Measurements from ENCODE around the gene IGFBP2. TPM values are rescaled to one million over a fixed set of nuclear protein-coding genes. Genes with fewer than 3 reads are reported as not detected.

IGFBP2 gene
- total and polyA plus RNA-seq, 2 of the 13 experiments (the other 11 are each of a cell fraction or from before 2014, with no cell fraction given) = 2.0 to 5.8 TPM

GRCh38 chr2:216650626-216651257 is 17.5 kb downstream of the IGFBP2 start (continued):
- TF ChIP-seq MIER2 (CRISPR knock-in tag; IDR thresholded peaks at IDR 0.05) = no peak
- 0 out of 2 replicates have a peak, but pooled peaks have one; percentile 32 for TF ChIP-seq HDAC1 (CRISPR knock-in tag; IDR thresholded peaks at IDR 0.05)
- TF ChIP-seq SPEN (CRISPR knock-in tag; IDR thresholded peaks at IDR 0.05; ENCODE audit: low read depth) = no peak
- no peak for TF ChIP-seq TEF (CRISPR knock-in tag; IDR thresholded peaks at IDR 0.05)
- no peak for TF ChIP-seq TGIF2 (CRISPR knock-in tag; IDR thresholded peaks at IDR 0.05)
- TF ChIP-seq POLR2A (IDR thresholded peaks at IDR 0.05; ENCODE audit: insufficient read depth in 1 of 2, low read depth in 2 of 2, low read length in 2 of 2) = no peak
- no peak for TF ChIP-seq ZNF101 (CRISPR knock-in tag; IDR thresholded peaks at IDR 0.05; ENCODE audit: borderline replicate concordance, low read depth)
- no peak for TF ChIP-seq ZNF768 (CRISPR knock-in tag; IDR thresholded peaks at IDR 0.05)
- TF ChIP-seq IKZF1 (IDR thresholded peaks at IDR 0.05) = no peak
- no peak for TF ChIP-seq NCOA2 (CRISPR knock-in tag; IDR thresholded peaks at IDR 0.05)
- peak; percentile 80 for TF ChIP-seq HNF1A (IDR thresholded peaks at IDR 0.05; ENCODE audit: low read depth)
- peak; percentile 66; the same call in 1 of the 2 replicates for TF ChIP-seq HNF1A (CRISPR knock-in tag; IDR thresholded peaks at IDR 0.05; ENCODE audit: borderline replicate concordance)
- 0 out of 2 replicates have a peak, but pooled peaks have one; percentile 4 for TF ChIP-seq MAX (IDR thresholded peaks at IDR 0.05)
- no peak for TF ChIP-seq REXO4 (CRISPR knock-in tag; IDR thresholded peaks at IDR 0.05; ENCODE audit: borderline replicate concordance)
- no peak for TF ChIP-seq POGZ (CRISPR knock-in tag; IDR thresholded peaks at IDR 0.05)
- no peak for TF ChIP-seq BRCA1 (CRISPR knock-in tag; IDR thresholded peaks at IDR 0.05)
- TF ChIP-seq POLR2AphosphoS5 (IDR thresholded peaks at IDR 0.05; ENCODE audit: low read depth, low read length) = no peak
- no peak for TF ChIP-seq ZNF275 (CRISPR knock-in tag; IDR thresholded peaks at IDR 0.05; ENCODE audit: borderline replicate concordance)
- TF ChIP-seq ZNF740 (CRISPR knock-in tag; IDR thresholded peaks at IDR 0.05) = no peak
- TF ChIP-seq FOXP1 (IDR thresholded peaks at IDR 0.05) = no peak
- peak; percentile 64 for TF ChIP-seq FOXP1 (CRISPR knock-in tag; IDR thresholded peaks at IDR 0.05)
- no peak for TF ChIP-seq ZBTB33 (CRISPR knock-in tag; IDR thresholded peaks at IDR 0.05)
- TF ChIP-seq HOXA5 (CRISPR knock-in tag; IDR thresholded peaks at IDR 0.05) = no peak
- TF ChIP-seq PAX8 (CRISPR knock-in tag; IDR thresholded peaks at IDR 0.05; ENCODE audit: borderline replicate concordance) = no peak
